CD14-positive monocyte (primary cell): ENCODE data around the gene IFT57. TPM values are rescaled to one million over a fixed set of nuclear protein-coding genes. Genes with fewer than 3 reads are reported as not detected.

Experiments used
- DNase-seq, 3 donors: peaks; one replicate each; pipeline ENCODE4 v3.0.0-alpha.2; 2011 to 2022
- H2AFZ ChIP-seq: 2 replicates; pipeline ENCODE4 v1.6.0; 2012; ENCODE audit warnings: mild to moderate bottlenecking, low read depth, low read length, inconsistent platforms; ENCODE audit not compliant: insufficient read depth, poor library complexity, severe bottlenecking
- H3K27ac ChIP-seq, 2 donors: 1 replicate in 1 of 2; 2 replicates in 1 of 2; pipeline ENCODE4 v1.5.1; 2012 to 2013; ENCODE audit warnings: low read length in 2 of 2, control low read depth in 1 of 2, inconsistent platforms in 1 of 2, low read depth in 1 of 2, mild to moderate bottlenecking in 1 of 2
- H3K27me3 ChIP-seq, 2 donors: one replicate each; pipeline versions ENCODE4 v1.6.0 to v1.6.1; 2011 to 2013; ENCODE audit warnings: low read length in 2 of 2; ENCODE audit not compliant: control insufficient read depth in 2 of 2, insufficient read depth in 2 of 2
- H3K36me3 ChIP-seq, 2 donors: replicated peaks in 1 of 2; 1 replicate in 1 of 2; 2 replicates in 1 of 2; pipeline versions ENCODE4 v1.5.1 to v1.6.1; 2012 to 2013; ENCODE audit warnings: low read length in 2 of 2, control low read depth in 1 of 2, inconsistent platforms in 1 of 2, mild to moderate bottlenecking in 1 of 2; ENCODE audit not compliant: insufficient read depth in 2 of 2, control insufficient read depth in 1 of 2
- H3K4me1 ChIP-seq, 2 donors: 1 replicate in 1 of 2; 2 replicates in 1 of 2; pipeline versions ENCODE4 v1.5.1 to v1.6.1; 2012 to 2013; ENCODE audit warnings: low read length in 2 of 2, control low read depth in 1 of 2, inconsistent platforms in 1 of 2, mild to moderate bottlenecking in 1 of 2, moderate library complexity in 1 of 2; ENCODE audit not compliant: insufficient read depth in 2 of 2, control insufficient read depth in 1 of 2
- H3K4me2 ChIP-seq: replicated peaks from 2 replicates; pipeline ENCODE3; 2012; ENCODE audit warnings: low read length, moderate library complexity, mild to moderate bottlenecking; ENCODE audit not compliant: poor library complexity, severe bottlenecking; ENCODE audit errors: extremely low read depth
- H3K4me3 ChIP-seq, 3 experiments: fragments of 200-600 bp in 1 of 3; sonication (generic) in 1 of 3; replicated peaks in 1 of 3; 1 replicate in 2 of 3; 2 replicates in 1 of 3; pipeline ENCODE4 v1.5.1; 2011 to 2013; ENCODE audit warnings: low read length in 3 of 3, mild to moderate bottlenecking in 3 of 3, control low read depth in 2 of 3, low read depth in 2 of 3, inconsistent platforms in 1 of 3, moderate library complexity in 1 of 3
- H3K79me2 ChIP-seq: 2 replicates; pipeline ENCODE4 v1.6.0; 2012; ENCODE audit warnings: mild to moderate bottlenecking, control low read depth, inconsistent platforms, low read length, moderate library complexity; ENCODE audit not compliant: insufficient read depth
- H3K9ac ChIP-seq: 2 replicates; pipeline ENCODE4 v1.6.0; 2017; ENCODE audit warnings: low read length, mild to moderate bottlenecking; ENCODE audit not compliant: insufficient read depth, poor library complexity, severe bottlenecking
- H3K9me3 ChIP-seq, 2 donors: replicated peaks in 1 of 2; 1 replicate in 1 of 2; 2 replicates in 1 of 2; pipeline versions ENCODE4 v1.5.1 to v1.6.1; 2012 to 2013; ENCODE audit warnings: low read length in 2 of 2, control low read depth in 1 of 2; ENCODE audit not compliant: control insufficient read depth in 1 of 2, insufficient read depth in 1 of 2
- H4K20me1 ChIP-seq: 2 replicates; pipeline ENCODE4 v1.6.0; 2012; ENCODE audit warnings: mild to moderate bottlenecking, low read length, control low read depth, moderate library complexity; ENCODE audit not compliant: insufficient read depth
- H3K27ac Mint-ChIP-seq, 7 donors: one replicate each; pipeline ENCODE4 v1.8.0; 2020; ENCODE audit warnings: mild to moderate bottlenecking in 7 of 7, mixed read lengths in 7 of 7, moderate library complexity in 6 of 7, inconsistent platforms in 2 of 7
- H3K27me3 Mint-ChIP-seq, 3 donors: one replicate each; pipeline ENCODE4 v1.8.0; 2021 to 2022; ENCODE audit warnings: low read depth in 3 of 3, mild to moderate bottlenecking in 3 of 3, mixed read lengths in 3 of 3, moderate library complexity in 3 of 3, inconsistent platforms in 1 of 3
- H3K36me3 Mint-ChIP-seq, 2 donors: one replicate each; pipeline ENCODE4 v1.8.0; 2020; ENCODE audit warnings: mixed read lengths in 2 of 2, inconsistent platforms in 1 of 2, mild to moderate bottlenecking in 1 of 2
- H3K4me1 Mint-ChIP-seq: one replicate; pipeline ENCODE4 v1.8.0; 2020; ENCODE audit warnings: mild to moderate bottlenecking, mixed read lengths
- H3K4me3 Mint-ChIP-seq, 2 donors: one replicate each; pipeline ENCODE4 v1.8.0; 2020; ENCODE audit warnings: mild to moderate bottlenecking in 2 of 2, mixed read lengths in 2 of 2, moderate library complexity in 1 of 2
- H3K9me3 Mint-ChIP-seq, 7 donors: one replicate each; pipeline ENCODE4 v1.8.0; 2020 to 2022; ENCODE audit warnings: mixed read lengths in 7 of 7, mild to moderate bottlenecking in 6 of 7, moderate library complexity in 6 of 7, inconsistent platforms in 2 of 7
- WGBS: methylation state at CpG from one replicate; pipeline ENCODE4 v1.1.5; 2013; ENCODE audit warnings: missing lambda C conversion rate; ENCODE audit not compliant: insufficient coverage; 5-methylcytosine and 5-hydroxymethylcytosine counted together
- intact Hi-C, 2 donors: fragments of 100-400 bp; cut with micrococcal nuclease; formaldehyde crosslinking; loops; one replicate each; pipeline versions ENCODE4 v1.15.0 to v1.15.1; 2023
- polyA plus RNA-seq, 3 donors: library from polyadenylated mRNA; depleted of rRNA in 1 of 3; unstranded in 2 of 3; stranded (reverse) in 1 of 3; fragments of 300-500 nt in 2 of 3; fragments of >200 nt in 1 of 3; fragmentation: Illumina TruSeq in 2 of 3; gene quantifications; 1 replicate in 2 of 3; 2 replicates in 1 of 3; pipeline ENCODE4 v1.2.3, GENCODE V29; 2012 to 2021
- TF ChIP-seq, protein P1 (sequence below): fragments of 200-600 bp; IDR thresholded peaks from one replicate; pipeline ENCODE4 v1.8.0; 2022; ENCODE audit warnings: antibody characterized with exemption, mild to moderate bottlenecking

Gene IFT57
- polyA plus RNA-seq, 3 donors = 4.9 to 22.9 (median 15.1) TPM

- Histone ChIP-seq H3K36me3 (peaks cover 1 to 21% of the 10 kb centered on the region in 2 donors), H3K79me2 (no peaks in the 10 kb centered on the region), H2AFZ (no peak overlapping the region), H3K9ac (no peak overlapping the region), H3K4me1 (peaks cover 3 to 5% of the 10 kb centered on the region in 2 donors), H3K9me3 (peaks cover 0 to 6% of the 10 kb centered on the region in 2 donors), H3K27ac (no peak overlapping the region), H3K4me3 (no peak overlapping the region), H4K20me1 (no peaks in the 10 kb centered on the region), H3K27me3 (no peaks in the 10 kb centered on the region), H3K4me2 (no peak overlapping the region)
- Mint-ChIP-seq H3K36me3 (peaks cover 19 to 34% of the 10 kb centered on the region in 2 donors), H3K9me3 (peaks cover 4 to 20% (median 14%) of the 10 kb centered on the region in 7 donors), H3K27me3 (no peaks in the 10 kb centered on the region), H3K4me3 (no peak overlapping the region), H3K27ac (no peak overlapping the region), H3K4me1 (peaks cover 15% of the 10 kb centered on the region)
- WGBS = no CpG with 5 or more reads among the region's 3 CpGs
- TF ChIP-seq, protein P1, sequence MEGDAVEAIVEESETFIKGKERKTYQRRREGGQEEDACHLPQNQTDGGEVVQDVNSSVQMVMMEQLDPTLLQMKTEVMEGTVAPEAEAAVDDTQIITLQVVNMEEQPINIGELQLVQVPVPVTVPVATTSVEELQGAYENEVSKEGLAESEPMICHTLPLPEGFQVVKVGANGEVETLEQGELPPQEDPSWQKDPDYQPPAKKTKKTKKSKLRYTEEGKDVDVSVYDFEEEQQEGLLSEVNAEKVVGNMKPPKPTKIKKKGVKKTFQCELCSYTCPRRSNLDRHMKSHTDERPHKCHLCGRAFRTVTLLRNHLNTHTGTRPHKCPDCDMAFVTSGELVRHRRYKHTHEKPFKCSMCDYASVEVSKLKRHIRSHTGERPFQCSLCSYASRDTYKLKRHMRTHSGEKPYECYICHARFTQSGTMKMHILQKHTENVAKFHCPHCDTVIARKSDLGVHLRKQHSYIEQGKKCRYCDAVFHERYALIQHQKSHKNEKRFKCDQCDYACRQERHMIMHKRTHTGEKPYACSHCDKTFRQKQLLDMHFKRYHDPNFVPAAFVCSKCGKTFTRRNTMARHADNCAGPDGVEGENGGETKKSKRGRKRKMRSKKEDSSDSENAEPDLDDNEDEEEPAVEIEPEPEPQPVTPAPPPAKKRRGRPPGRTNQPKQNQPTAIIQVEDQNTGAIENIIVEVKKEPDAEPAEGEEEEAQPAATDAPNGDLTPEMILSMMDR = no peak
- no peak for DNase-seq
- intact Hi-C loops = no loop called here
These were observed 37.4 kb downstream of the IFT57 start for GRCh38 chr3:108184824-108185223.

- Histone ChIP-seq H3K4me1 (peaks cover 3 to 5% of the 10 kb centered on the region in 2 donors), H3K27ac (no peak overlapping the region), H4K20me1 (no peaks in the 10 kb centered on the region), H3K9ac (no peak overlapping the region), H2AFZ (no peak overlapping the region), H3K4me3 (no peak overlapping the region), H3K9me3 (peaks cover 0 to 6% of the 10 kb centered on the region in 2 donors), H3K4me2 (no peak overlapping the region), H3K36me3 (peaks cover 0 to 13% of the 10 kb centered on the region in 2 donors), H3K79me2 (no peaks in the 10 kb centered on the region), H3K27me3 (no peaks in the 10 kb centered on the region)
- TF ChIP-seq, protein P1 = no peak
- H3K4me3 Mint-ChIP-seq = no peak overlapping the region
- 100% methylated on average over 1 of the region's 2 CpGs for WGBS
- H3K27me3 Mint-ChIP-seq = no peaks in the 10 kb centered on the region
- H3K4me1 Mint-ChIP-seq = peaks cover 15% of the 10 kb centered on the region
- H3K36me3 Mint-ChIP-seq = peaks cover 15 to 28% of the 10 kb centered on the region in 2 donors
- peaks cover 3 to 20% (median 13%) of the 10 kb centered on the region in 7 donors for H3K9me3 Mint-ChIP-seq
- no peak overlapping the region for H3K27ac Mint-ChIP-seq
- no peak for DNase-seq
- intact Hi-C loops = no loop called here
These were observed 38.3 kb downstream of the IFT57 start for GRCh38 chr3:108183971-108184370.
